ENCODE data around the gene ADCY3.
"Not testable (repeated sequence)": the region's sequence is repeated elsewhere in the genome, so short reads cannot be mapped to it uniquely, and the experiment has no call there.

Gene ADCY3

GRCh38 chr2:24836206-24836605, 83.8 kb downstream of the ADCY3 start:
- H3K4me3 ChIP-seq (ENCODE audit: low read depth, low read length) = no peak overlapping the region
- no peak for DNase-seq (ENCODE audit: low read depth)

GRCh38 chr2:24835411-24835810, 84.6 kb downstream of the ADCY3 start:
- H3K4me3 ChIP-seq (ENCODE audit: low read depth, low read length); DNase-seq (ENCODE audit: low read depth): not testable (repeated sequence)

- no peak for DNase-seq (ENCODE audit: low read depth)
- H3K4me3 ChIP-seq (ENCODE audit: low read depth, low read length) = no peak overlapping the region
These were observed 85.2 kb downstream of the ADCY3 start for GRCh38 chr2:24834733-24835395.

GRCh38 chr2:24833821-24834732, 86.0 kb downstream of the ADCY3 start:
- no peak for DNase-seq (ENCODE audit: low read depth)
- no peak overlapping the region for H3K4me3 ChIP-seq (ENCODE audit: low read depth, low read length)

GRCh38 chr2:24832931-24833701, 86.9 kb downstream of the ADCY3 start:
- no peak for DNase-seq (ENCODE audit: low read depth)
- H3K4me3 ChIP-seq (ENCODE audit: low read depth, low read length) = no peak overlapping the region

- H3K4me3 ChIP-seq (ENCODE audit: low read depth, low read length) = no peak overlapping the region
- no peak for DNase-seq (ENCODE audit: low read depth)
These were observed 87.5 kb downstream of the ADCY3 start for GRCh38 chr2:24832521-24832920.

- no peak overlapping the region for H3K4me3 ChIP-seq (ENCODE audit: low read depth, low read length)
- no peak for DNase-seq (ENCODE audit: low read depth)
These were observed 88.0 kb downstream of the ADCY3 start for GRCh38 chr2:24832073-24832461.

GRCh38 chr2:24831221-24832072, 88.6 kb downstream of the ADCY3 start:
- H3K4me3 ChIP-seq (ENCODE audit: low read depth, low read length) = no peak overlapping the region
- DNase-seq (ENCODE audit: low read depth) = no peak

GRCh38 chr2:24830786-24831185, 89.3 kb downstream of the ADCY3 start:
- no peak for DNase-seq (ENCODE audit: low read depth)
- no peak overlapping the region for H3K4me3 ChIP-seq (ENCODE audit: low read depth, low read length)

GRCh38 chr2:24830351-24830750, 89.7 kb downstream of the ADCY3 start:
- no peak for DNase-seq (ENCODE audit: low read depth)

GRCh38 chr2:24828238-24828996, 91.6 kb downstream of the ADCY3 start:
- H3K4me3 ChIP-seq (ENCODE audit: low read depth, low read length) = no peak overlapping the region

More at GRCh38 chr2:24830351-24830750, 89.7 kb downstream of the ADCY3 start:
- no peak overlapping the region for H3K4me3 ChIP-seq (ENCODE audit: low read depth, low read length)

GRCh38 chr2:24827321-24828237, 92.5 kb downstream of the ADCY3 start:
- H3K4me3 ChIP-seq (ENCODE audit: low read depth, low read length) = no peak overlapping the region
- peak; percentile 60 for DNase-seq (ENCODE audit: low read depth)

More at GRCh38 chr2:24828238-24828996, 91.6 kb downstream of the ADCY3 start:
- no peak for DNase-seq (ENCODE audit: low read depth)

GRCh38 chr2:24826773-24827145, 93.3 kb downstream of the ADCY3 start:
- no peak for DNase-seq (ENCODE audit: low read depth)
- no peak overlapping the region for H3K4me3 ChIP-seq (ENCODE audit: low read depth, low read length)

GRCh38 chr2:24825883-24826772, 93.9 kb downstream of the ADCY3 start:
- H3K4me3 ChIP-seq (ENCODE audit: low read depth, low read length) = no peak overlapping the region
- DNase-seq (ENCODE audit: low read depth) = no peak

- DNase-seq (ENCODE audit: low read depth) = no peak
- no peak overlapping the region for H3K4me3 ChIP-seq (ENCODE audit: low read depth, low read length)
These were observed 94.8 kb downstream of the ADCY3 start for GRCh38 chr2:24824966-24825882.
